K562 (cell line): ENCODE data around the gene ABCG2. TPM values are rescaled to one million over a fixed set of nuclear protein-coding genes. Genes with fewer than 3 reads are reported as not detected.

Source experiments
- ATAC-seq: fragments of 200-7000 bp; cut with Tn5 transposase; 3 replicates; pipeline ENCODE4 v1.9.1; 2020; ENCODE audit warnings: moderate library complexity
- BruUV-seq: library from RNA; stranded (reverse); fragments of 400-500 nt; replicated peaks from 2 replicates; lab custom pipeline; 2021; lab: Mats Ljungman, UMichigan
- CTCF ChIA-PET: fragments of 300-600 bp; formaldehyde crosslinking; extraction: SDS; loops from one replicate; lab custom pipeline; 2021; ENCODE audit warnings: low intra/inter-chr PET ratio; lab: Yijun Ruan, JAX
- POLR2A ChIA-PET: fragments of 300-600, 350-650 bp; sonication (Branson Sonifier 250); formaldehyde crosslinking; extraction: SDS; loops from one replicate; lab custom pipeline; 2021; ENCODE audit warnings: antibody characterized with exemption, inconsistent platforms; lab: Yijun Ruan, JAX
- DNase-seq, 4 experiments: peaks; one replicate each; pipeline versions ENCODE4 v3.0.0 to v3.0.0-alpha.2; 2011 to 2018; ENCODE audit warnings: low spot score in 3 of 4, mixed read lengths in 3 of 4; ENCODE audit errors: extremely low read depth in 1 of 4
- FAIRE-seq: peaks from 2 replicates; lab custom pipeline; 2011; peaks lifted over from hg19 to GRCh38; lab: Jason Lieb, UNC
- H2AFZ ChIP-seq: 2 replicates; pipeline ENCODE4 v1.6.0; 2011; ENCODE audit warnings: low read depth, low read length, control low read depth, inconsistent platforms
- H3K27ac ChIP-seq: fragments of 200-600 bp; 3 replicates; pipeline ENCODE4 v1.8.0; 2011; ENCODE audit warnings: low read depth, mild to moderate bottlenecking, control low read depth, inconsistent platforms, low read length, moderate library complexity, mixed read lengths; ENCODE audit errors: extremely low read depth
- H3K27me3 ChIP-seq, 2 experiments: fragments of 300-600 bp in 1 of 2; 2 replicates in 1 of 2; 3 replicates in 1 of 2; pipeline versions ENCODE4 v1.6.0 to v1.8.0; 2011; ENCODE audit warnings: inconsistent platforms in 2 of 2, low read length in 2 of 2, mild to moderate bottlenecking in 1 of 2, mixed read lengths in 1 of 2, moderate library complexity in 1 of 2; ENCODE audit not compliant: control insufficient read depth in 2 of 2, insufficient read depth in 2 of 2
- H3K36me3 ChIP-seq: fragments of 300-600 bp; 3 replicates; pipeline ENCODE4 v1.8.0; 2011; ENCODE audit warnings: mild to moderate bottlenecking, low read length, inconsistent platforms; ENCODE audit not compliant: control insufficient read depth, insufficient read depth
- H3K4me1 ChIP-seq, 2 experiments: fragments of 200-600 bp in 1 of 2; replicated peaks in 1 of 2; 2 replicates in 1 of 2; 3 replicates in 1 of 2; pipeline versions ENCODE4 v1.5.1 to v1.8.0; 2011; ENCODE audit warnings: inconsistent platforms in 2 of 2, low read length in 2 of 2, mild to moderate bottlenecking in 1 of 2, mixed read lengths in 1 of 2, moderate library complexity in 1 of 2; ENCODE audit not compliant: control insufficient read depth in 2 of 2, insufficient read depth in 2 of 2
- H3K4me2 ChIP-seq: 2 replicates; pipeline ENCODE4 v1.6.1; 2011; ENCODE audit warnings: low read length, control low read depth, inconsistent platforms, mixed read lengths; ENCODE audit not compliant: insufficient read depth
- H3K4me3 ChIP-seq: fragments of 200-600 bp; sonication (generic), shearing (Covaris generic); 2 replicates; pipeline ENCODE4 v1.5.1; 2016; ENCODE audit warnings: control low read depth, inconsistent platforms
- H3K79me2 ChIP-seq: fragments of 200-600 bp; 3 replicates; pipeline ENCODE4 v1.8.0; 2011; ENCODE audit warnings: low read length, inconsistent platforms; ENCODE audit not compliant: control insufficient read depth, insufficient read depth
- H3K9ac ChIP-seq, 2 experiments: 2 replicates each; pipeline versions ENCODE4 v1.6.0 to v1.6.1; 2011; ENCODE audit warnings: low read depth in 2 of 2, low read length in 2 of 2, control low read depth in 1 of 2, inconsistent platforms in 1 of 2, mild to moderate bottlenecking in 1 of 2, mixed read lengths in 1 of 2; ENCODE audit not compliant: insufficient read depth in 1 of 2
- H3K9me1 ChIP-seq: one replicate; pipeline ENCODE4 v1.6.0; 2011; ENCODE audit warnings: inconsistent platforms, mild to moderate bottlenecking, low read length, moderate library complexity; ENCODE audit not compliant: control insufficient read depth, insufficient read depth
- H3K9me3 ChIP-seq: replicated peaks from 2 replicates; pipeline ENCODE4 v1.5.1; 2011; ENCODE audit warnings: low read depth, low read length, inconsistent platforms; ENCODE audit not compliant: control insufficient read depth, insufficient read depth
- H4K20me1 ChIP-seq: replicated peaks from 2 replicates; pipeline ENCODE4 v1.6.1; 2011; ENCODE audit warnings: low read length, inconsistent platforms, mixed read lengths; ENCODE audit not compliant: control insufficient read depth, insufficient read depth
- FOSL1 ChIP-seq: fragments of 200-800 bp; sonication (Bioruptor generic); conservative IDR thresholded peaks from 2 replicates; pipeline ENCODE4 v1.6.1; 2016; ENCODE audit warnings: missing genetic modification characterization, missing compliant biosample characterization
- GTF2A2 ChIP-seq: IDR thresholded peaks from 2 replicates; pipeline ENCODE4 v1.6.1; 2016; ENCODE audit warnings: mild to moderate bottlenecking, missing genetic modification characterization, missing compliant biosample characterization
- TCFL5 ChIP-seq: fragments of 250-450 bp; sonication (Bioruptor Pico); conservative IDR thresholded peaks from 2 replicates; pipeline ENCODE4 v1.6.1; 2021; ENCODE audit warnings: mild to moderate bottlenecking, moderate library complexity, matching md5 sums
- U2AF2 ChIP-seq: fragments of 200-400 bp; formaldehyde crosslinking; optimal IDR thresholded peaks from 2 replicates; pipeline ENCODE3; 2017; ENCODE audit warnings: low read depth, mild to moderate bottlenecking, low read length
- ZNF23 ChIP-seq: fragments of 250-450 bp; sonication (Bioruptor Pico); IDR thresholded peaks from 2 replicates; pipeline ENCODE4 v1.4.0; 2020; ENCODE audit warnings: mild to moderate bottlenecking
- WGBS: fragments of 100-300 bp; shearing (Covaris generic); methylation state at CpG from one replicate; pipeline ENCODE4 v1.1.6; 2016; ENCODE audit warnings: low coverage, mixed read lengths; ENCODE audit not compliant: insufficient coverage; ENCODE audit errors: missing lambda C conversion rate; 5-methylcytosine and 5-hydroxymethylcytosine counted together
- in situ Hi-C: fragments of 300-500 bp; cut with MboI; formaldehyde crosslinking; loops from 4 replicates; pipeline ENCODE4 v1.15.0; 2018; ENCODE audit warnings: inconsistent platforms, mixed read lengths
- intact Hi-C: fragments of 100-400 bp; cut with micrococcal nuclease; formaldehyde crosslinking; loops from 2 replicates; pipeline ENCODE4 v1.14.2; 2022
- polyA plus RNA-seq, 8 experiments: library from polyadenylated mRNA; depleted of rRNA in 4 of 8; stranded (reverse) in 5 of 8; unstranded in 3 of 8; fragments of >200 nt; fragmentation: Nextera tagmentation in 2 of 8; fragmentation: Illumina TruSeq in 1 of 8; extraction: Ambion mirVana in 2 of 8; extraction: Trizol in 1 of 8; gene quantifications; 2 replicates each; pipeline versions ENCODE4 v1.2.1 to v1.2.3, GENCODE V29; 2011 to 2014; ENCODE audit warnings: inconsistent platforms in 1 of 8, missing spikeins in 1 of 8
- total RNA-seq, 7 experiments: library from RNA; depleted of rRNA in 6 of 7; stranded (reverse); fragments of >200 nt in 6 of 7; fragmentation: Illumina TruSeq in 2 of 7; extraction: Trizol in 2 of 7; gene quantifications; 2 replicates each; pipeline versions ENCODE4 v1.2.1 to v1.2.3, GENCODE V29; 2011 to 2021; ENCODE audit warnings: low replicate concordance in 1 of 7
- TF ChIP-seq, protein P1 (sequence below), 2 experiments: fragments of 150-350 bp in 1 of 2; IDR thresholded peaks; 2 replicates each; pipeline ENCODE4 v1.6.1; 2012 to 2016; ENCODE audit warnings: low read depth in 2 of 2, low read length in 2 of 2, mild to moderate bottlenecking in 1 of 2, moderate library complexity in 1 of 2
- TF ChIP-seq, protein P2 (sequence below): sonication (generic); formaldehyde crosslinking; IDR thresholded peaks from 2 replicates; pipeline ENCODE4 v1.8.0; 2022; ENCODE audit warnings: mild to moderate bottlenecking, missing genetic modification reagents, borderline replicate concordance

Gene ABCG2
- total and polyA plus RNA-seq, 9 of the 15 experiments (the other 6 are each of a cell fraction or from before 2014, with no cell fraction given): 0.01 to 0.36 (median 0.11) TPM; not detected in 4

DNA sequence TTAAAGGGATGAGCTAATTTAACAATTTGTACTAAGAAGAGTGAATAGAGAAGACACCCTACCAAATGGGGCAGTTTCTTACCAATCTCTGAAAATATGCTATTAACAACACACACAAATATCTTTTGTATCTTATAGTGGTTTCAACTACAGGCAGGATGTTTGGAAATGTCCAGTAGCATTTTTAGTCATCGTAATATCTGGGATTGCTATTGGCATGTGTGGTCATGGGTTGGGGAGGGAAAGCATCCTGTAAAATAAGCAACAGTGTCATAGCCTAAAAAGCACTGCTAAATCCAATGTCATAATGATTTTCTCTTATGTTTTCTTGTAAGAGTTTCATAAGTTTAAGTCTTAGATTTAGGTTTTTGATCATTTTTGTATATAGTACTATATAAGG lies 29.3 kb upstream of the ABCG2 start:
- Histone ChIP-seq H4K20me1 (no peaks in the 10 kb centered on the region), H3K9me3 (no peaks in the 10 kb centered on the region), H3K27me3 (no peaks in the 10 kb centered on the region; a peak in 1 of 5 replicates), H3K27ac (no peak overlapping the region), H3K4me1 (no peaks in the 10 kb centered on the region; a peak in 1 of 5 replicates), H3K36me3 (no peaks in the 10 kb centered on the region), H3K4me2 (no peak overlapping the region), H3K4me3 (no peak overlapping the region), H2AFZ (no peak overlapping the region), H3K9ac (no peak overlapping the region), H3K9me1 (no peaks in the 10 kb centered on the region), H3K79me2 (no peaks in the 10 kb centered on the region)
- TF ChIP-seq, protein P1, sequence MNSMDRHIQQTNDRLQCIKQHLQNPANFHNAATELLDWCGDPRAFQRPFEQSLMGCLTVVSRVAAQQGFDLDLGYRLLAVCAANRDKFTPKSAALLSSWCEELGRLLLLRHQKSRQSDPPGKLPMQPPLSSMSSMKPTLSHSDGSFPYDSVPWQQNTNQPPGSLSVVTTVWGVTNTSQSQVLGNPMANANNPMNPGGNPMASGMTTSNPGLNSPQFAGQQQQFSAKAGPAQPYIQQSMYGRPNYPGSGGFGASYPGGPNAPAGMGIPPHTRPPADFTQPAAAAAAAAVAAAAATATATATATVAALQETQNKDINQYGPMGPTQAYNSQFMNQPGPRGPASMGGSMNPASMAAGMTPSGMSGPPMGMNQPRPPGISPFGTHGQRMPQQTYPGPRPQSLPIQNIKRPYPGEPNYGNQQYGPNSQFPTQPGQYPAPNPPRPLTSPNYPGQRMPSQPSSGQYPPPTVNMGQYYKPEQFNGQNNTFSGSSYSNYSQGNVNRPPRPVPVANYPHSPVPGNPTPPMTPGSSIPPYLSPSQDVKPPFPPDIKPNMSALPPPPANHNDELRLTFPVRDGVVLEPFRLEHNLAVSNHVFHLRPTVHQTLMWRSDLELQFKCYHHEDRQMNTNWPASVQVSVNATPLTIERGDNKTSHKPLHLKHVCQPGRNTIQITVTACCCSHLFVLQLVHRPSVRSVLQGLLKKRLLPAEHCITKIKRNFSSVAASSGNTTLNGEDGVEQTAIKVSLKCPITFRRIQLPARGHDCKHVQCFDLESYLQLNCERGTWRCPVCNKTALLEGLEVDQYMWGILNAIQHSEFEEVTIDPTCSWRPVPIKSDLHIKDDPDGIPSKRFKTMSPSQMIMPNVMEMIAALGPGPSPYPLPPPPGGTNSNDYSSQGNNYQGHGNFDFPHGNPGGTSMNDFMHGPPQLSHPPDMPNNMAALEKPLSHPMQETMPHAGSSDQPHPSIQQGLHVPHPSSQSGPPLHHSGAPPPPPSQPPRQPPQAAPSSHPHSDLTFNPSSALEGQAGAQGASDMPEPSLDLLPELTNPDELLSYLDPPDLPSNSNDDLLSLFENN (IDR thresholded peaks at IDR 0.05; ENCODE audit: low read depth in 2 of 2, low read length in 2 of 2): no peak
- TF ChIP-seq GTF2A2 (tag) (no peak), FOSL1 (no peak), U2AF2 (no peak), TCFL5 (CRISPR knock-in tag) (no peak), ZNF23 (no peak)
- TF ChIP-seq, protein P2, sequence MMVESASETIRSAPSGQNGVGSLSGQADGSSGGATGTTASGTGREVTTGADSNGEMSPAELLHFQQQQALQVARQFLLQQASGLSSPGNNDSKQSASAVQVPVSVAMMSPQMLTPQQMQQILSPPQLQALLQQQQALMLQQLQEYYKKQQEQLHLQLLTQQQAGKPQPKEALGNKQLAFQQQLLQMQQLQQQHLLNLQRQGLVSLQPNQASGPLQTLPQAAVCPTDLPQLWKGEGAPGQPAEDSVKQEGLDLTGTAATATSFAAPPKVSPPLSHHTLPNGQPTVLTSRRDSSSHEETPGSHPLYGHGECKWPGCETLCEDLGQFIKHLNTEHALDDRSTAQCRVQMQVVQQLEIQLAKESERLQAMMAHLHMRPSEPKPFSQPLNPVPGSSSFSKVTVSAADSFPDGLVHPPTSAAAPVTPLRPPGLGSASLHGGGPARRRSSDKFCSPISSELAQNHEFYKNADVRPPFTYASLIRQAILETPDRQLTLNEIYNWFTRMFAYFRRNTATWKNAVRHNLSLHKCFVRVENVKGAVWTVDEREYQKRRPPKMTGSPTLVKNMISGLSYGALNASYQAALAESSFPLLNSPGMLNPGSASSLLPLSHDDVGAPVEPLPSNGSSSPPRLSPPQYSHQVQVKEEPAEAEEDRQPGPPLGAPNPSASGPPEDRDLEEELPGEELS (CRISPR knock-in tag): no peak
- CTCF ChIA-PET: no interaction called here
- BruUV-seq: no TSS peak
- in situ Hi-C loops: no loop called here
- POLR2A ChIA-PET: no interaction called here
- DNase-seq (no peak), FAIRE-seq (no peak), ATAC-seq (no peak)
- intact Hi-C loops: no loop called here
- WGBS: 6% methylated on average over 1 of the region's 1 CpG
